IPS-NIHi7 (cell line): ENCODE measurements around the gene EAPP.
"Not testable (repeated sequence)": the region's sequence is repeated elsewhere in the genome, so short reads cannot be mapped to it uniquely, and the experiment has no call there.

ENCODE experiments used
- DNase-seq: peaks from one replicate; pipeline ENCODE4 v3.0.0; 2012; ENCODE audit warnings: mixed read lengths; ENCODE audit errors: extremely low spot score

Gene EAPP

DNA sequence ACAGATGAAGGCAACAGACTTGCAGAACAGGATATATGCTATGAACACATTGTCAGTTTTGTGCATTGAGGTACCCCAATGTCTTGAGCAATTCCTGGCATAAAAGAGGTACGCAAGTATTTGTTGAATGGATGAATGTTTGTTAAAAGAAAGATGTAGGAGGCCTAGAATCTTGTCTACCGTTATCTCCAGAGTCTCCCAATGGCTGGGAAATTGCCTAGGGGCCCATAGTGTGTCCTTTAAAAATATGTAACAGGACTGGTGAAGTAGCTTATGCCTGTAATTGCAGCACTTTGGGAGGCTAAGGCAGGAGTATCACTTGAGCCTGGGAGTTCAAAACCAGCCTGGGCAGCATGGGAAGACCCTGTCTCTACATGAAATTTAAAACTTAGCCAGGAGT, 57.0 kb downstream of the EAPP start:
- DNase-seq = no peak

DNA sequence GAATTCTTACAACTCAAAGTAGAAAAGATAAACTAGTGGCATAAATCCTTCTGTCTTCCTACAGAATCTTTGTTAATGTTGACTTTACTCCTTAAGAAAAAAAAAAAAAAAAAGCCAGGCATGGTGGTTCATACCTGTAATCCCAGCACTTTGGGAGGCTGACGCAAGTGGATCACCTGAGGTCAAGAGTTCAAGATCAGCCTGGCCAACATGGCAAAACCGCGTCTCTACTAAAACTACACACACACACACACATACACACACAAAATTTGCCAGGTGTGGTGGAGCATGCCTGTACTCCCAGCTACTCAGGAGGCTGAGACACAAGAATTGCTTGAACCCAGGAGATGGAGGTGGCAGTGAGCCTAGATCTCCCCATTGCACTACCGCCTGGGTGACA, 59.8 kb downstream of the EAPP start:
- DNase-seq = no peak

DNA sequence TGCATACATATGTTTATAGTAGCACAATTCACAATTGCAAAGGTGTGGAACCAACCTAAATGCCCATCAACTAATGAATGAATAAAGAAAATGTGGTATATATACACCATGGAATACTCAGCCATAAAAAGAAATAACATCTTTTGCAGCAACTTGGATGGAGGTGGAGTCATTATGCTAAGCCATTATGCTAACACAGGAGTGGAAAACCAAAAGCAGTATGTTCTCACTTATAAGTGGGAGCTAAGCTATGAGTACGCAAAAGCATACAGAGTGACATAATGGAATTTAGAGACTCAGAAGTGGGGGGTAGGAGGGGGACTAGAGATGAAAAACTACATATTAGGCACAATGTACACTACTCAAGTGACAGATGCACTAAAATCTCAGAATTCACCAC, 61.2 kb downstream of the EAPP start:
- no peak for DNase-seq

DNA sequence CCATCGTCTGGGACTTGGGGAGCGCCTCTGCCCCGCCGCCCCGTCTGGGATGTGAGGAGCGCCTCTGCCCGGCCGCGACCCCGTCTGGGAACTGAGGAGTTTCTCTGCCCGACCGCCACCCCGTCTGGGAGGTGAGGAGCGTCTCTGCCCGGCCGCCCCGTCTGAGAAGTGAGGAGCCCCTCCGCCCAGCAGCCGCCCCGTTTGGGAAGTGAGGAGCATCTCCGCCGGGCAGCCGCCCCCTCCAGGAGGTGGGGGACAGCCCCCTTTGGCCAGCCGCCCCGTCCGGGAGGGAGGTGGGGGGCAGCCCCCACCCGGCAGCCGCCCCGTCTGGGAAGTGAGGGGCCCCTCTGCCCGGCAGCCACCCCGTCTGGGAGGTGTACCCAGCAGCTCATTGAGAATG, 63.5 kb downstream of the EAPP start:
- not testable (repeated sequence) for DNase-seq

DNA sequence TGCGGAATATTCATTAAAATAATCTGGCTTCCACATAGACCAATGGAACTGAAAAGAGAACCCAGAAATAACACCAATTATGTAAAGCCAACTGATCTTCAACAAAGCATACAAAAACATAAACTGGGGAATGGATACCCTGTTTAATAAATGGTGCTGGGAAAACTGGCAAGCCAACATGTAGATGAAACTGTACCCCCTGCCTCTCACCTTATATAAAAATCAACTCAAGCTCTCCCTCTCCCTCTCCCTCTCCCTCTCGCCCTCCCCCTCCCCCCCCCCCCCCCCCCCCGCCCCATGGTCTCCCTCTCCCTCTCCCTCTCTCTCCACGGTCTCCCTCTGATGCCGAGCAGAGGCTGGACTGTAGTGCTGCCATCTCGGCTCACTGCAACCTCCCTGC, 64.3 kb downstream of the EAPP start:
- DNase-seq = no peak

DNA sequence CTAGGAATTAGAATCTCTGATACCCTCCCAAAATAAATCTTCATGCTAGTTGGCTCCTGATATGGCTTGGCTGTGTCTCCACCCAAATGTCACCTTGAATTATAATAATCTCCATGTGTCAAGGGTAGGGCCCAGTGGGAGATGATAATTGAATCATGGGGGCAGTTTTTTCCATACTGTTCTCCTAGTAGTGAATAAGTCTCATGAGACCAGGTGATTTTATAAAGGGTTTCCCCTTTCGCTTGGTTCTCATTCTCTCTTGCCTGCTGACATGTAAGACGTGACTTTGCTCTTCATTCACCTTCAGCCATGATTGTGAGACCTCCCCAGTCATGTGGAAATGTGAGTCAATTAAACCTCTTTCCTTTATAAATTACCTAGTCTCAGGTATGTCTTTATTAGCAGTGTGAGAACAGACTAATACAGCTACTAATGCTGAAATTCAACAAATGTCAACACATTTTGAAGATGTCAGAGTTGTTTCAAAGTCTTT, 65.3 kb downstream of the EAPP start:
- DNase-seq = no peak

DNA sequence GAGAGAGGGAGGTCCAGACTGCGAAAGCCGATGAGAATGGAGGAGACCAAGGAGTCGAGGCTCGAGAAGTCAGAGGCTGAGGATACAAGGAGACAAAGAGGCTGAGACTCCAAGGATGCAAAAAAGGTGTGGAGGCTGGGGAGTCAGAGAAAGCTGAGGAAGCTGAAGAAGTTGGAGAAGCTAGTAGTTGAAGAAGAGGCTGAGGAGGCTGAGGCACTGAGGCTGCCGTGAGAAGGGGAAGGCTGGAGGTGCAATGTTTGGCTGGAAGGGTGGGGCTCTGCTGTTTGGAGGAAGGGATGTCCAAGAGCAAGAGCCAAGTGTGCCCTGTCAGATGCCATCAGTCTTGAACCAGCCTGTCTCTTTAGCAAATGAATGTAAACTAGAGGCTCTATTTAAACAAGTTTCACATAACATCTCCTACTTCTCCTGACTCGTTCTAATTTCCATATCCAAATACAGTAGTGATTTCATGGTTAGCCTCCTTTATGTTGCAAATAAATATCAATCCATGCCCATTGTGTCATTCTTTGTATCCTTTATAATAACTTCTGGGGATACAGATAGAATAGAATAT, 66.7 kb downstream of the EAPP start:
- no peak for DNase-seq

DNA sequence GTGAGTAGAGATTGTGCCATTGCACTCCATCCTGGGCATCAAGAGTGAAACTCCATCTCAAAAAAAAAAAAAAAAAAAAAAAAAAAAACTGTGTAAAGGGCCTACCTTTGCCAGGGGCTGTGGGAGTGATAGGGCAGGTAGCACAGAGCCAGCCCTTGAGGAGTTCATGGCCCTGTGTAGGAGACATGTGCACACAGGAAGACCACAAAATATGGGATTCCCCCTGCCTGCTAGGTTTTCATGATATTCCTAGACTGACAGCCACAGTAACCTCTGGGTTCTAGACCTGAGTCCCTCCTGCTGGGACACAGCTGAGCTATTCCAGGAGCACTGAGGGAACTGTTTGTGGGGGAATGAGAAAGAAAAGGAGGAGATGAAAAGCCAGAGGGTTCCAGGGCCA, 69.2 kb downstream of the EAPP start:
- no peak for DNase-seq

DNA sequence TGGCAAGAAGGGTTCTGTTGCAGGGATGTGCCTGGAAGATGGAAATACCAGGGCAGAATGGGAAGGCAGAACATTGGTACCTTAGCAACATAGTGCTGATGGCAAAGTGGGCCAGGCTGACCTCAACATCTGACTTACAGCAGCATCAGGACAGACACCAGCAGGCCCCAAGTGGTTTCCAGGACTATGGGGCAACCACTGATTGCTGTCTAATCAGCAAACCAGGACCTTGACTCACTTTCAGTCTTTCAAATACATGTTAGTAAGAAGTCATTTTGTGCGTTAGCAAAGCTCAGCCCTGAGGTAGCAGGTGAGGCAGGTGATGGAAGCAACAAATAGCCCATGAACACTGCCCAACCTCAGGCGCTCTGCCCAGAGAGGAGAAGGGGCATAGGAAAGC, 72.8 kb downstream of the EAPP start:
- no peak for DNase-seq
